HTERT RPE-1 (cell line): ENCODE measurements around the gene HDAC3.
"Not testable (repeated sequence)": the region's sequence is repeated elsewhere in the genome, so short reads cannot be mapped to it uniquely, and the experiment has no call there.

ENCODE experiments used
- in situ Hi-C: fragments of 300-500 bp; cut with MboI; formaldehyde crosslinking; loops from 4 replicates; pipeline ENCODE4 v1.14.3; 2020; ENCODE audit warnings: low sequenced_read_pairs

HDAC3 gene

DNA sequence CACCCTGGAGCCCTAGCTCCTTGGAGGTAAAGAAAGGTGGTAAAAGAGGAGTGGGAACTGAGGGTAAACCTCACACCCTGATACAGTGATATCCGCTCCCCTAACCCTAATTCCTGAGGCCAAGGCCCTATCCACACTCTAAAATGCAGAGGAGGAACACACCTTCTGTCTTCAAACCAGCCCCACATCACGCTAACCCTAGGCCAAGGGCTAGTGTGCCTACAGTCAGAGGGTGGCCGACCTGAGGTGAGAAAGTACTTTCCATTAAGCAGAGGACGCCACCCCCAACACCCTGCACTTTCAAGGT lies 590 bp downstream of the HDAC3 start:
- in situ Hi-C loops = no loop called here

DNA sequence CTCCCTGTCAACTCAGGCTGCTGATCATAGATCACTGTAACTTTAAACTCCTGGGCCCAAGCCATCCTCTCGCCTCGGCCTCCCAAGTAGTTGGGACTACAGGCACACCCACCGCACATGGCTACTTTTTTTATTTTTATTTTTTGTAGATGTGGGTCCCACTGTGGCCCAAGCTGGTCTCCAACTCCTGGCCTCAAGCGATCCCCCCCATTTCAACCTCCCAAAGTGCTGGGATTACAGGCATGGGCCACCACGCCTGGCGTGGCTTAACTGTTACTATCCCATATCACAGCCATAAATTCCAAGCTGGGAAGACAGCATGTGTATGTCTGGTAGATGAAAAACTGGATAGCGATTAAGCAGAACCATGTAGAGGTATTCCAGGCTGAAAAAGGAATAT lies 1.0 kb downstream of the HDAC3 start:
- in situ Hi-C loops = no loop called here

DNA sequence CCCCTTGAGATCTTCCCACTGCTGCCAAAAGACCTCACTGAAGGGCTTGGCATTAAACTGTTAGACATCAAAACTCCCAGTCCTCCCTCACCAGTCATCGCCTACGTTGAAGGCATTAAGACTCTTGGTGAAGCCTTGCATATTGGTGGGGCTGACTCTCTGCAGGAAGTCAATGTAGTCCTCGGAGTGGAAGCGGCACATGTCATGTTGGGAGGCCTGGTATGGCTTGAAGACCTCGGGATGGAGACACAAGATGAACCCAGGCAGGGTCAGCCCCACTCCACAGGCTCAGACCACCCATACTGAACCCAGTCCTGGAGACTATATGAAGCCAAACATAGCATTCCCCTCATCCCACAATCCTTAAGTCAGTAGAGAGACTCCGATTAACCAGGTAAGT lies 1.9 kb downstream of the HDAC3 start:
- in situ Hi-C loops = no loop called here

GRCh38 chr5:141633871-141634561 lies 2.6 kb downstream of the HDAC3 start:
- in situ Hi-C loops = no loop called here

GRCh38 chr5:141632650-141633049 lies 4.0 kb downstream of the HDAC3 start:
- in situ Hi-C loops = no loop called here

DNA sequence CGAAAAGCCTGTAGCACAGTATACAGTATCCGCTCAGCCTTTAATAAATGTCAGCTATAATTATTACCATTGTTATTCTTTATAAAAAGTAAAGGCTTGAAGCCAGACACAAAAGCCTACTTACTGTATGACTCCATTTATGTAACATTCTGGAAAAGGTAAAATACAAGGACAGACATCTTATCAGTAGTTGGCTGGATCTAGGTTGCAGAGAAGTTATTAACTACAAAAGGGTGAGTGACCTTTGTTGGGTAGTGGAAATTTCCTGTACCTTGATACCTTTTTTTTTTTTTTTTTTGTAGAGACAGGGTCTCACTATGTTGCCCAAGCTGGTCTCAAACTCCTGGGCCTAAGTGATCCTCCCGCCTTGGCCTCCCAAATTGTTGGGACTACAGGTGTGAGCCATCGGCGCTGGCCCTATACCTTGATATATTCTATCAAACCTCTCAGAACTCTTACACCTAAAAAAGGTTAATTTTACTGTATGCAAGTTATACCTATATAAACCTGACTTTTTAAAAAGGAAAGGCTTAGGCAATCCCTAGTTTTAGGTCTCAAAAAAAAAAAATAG lies 6.0 kb downstream of the HDAC3 start:
- in situ Hi-C loops = no loop called here

DNA sequence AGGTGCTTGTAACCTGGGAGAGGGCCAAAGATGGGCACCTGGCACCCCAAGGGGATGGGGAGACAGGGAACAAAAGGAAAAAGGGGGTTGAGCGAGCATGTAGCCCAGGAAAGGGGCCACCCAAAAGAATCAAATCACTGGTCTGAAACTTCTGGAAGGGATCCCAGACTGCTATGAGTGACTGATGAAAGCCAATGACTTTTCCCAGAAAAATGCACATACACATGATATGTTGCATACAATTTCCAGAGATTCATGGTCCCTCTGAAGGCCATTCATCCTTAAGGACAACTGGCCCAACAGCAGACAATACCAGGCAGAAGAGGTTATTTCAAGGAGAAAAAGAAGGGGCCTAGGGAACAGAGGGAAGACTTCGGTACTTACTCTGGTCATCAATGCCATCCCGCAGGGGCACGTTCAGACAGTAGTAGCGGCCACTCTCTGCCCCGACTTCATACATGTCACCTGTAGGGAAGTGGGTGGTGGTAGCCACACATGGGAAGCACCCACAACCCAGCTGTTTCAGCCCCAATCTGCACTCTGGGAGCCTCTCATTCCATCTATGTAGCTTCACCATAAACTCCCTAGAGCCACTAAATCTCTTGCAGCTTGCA lies 8.4 kb downstream of the HDAC3 start:
- in situ Hi-C loops = no loop called here

DNA sequence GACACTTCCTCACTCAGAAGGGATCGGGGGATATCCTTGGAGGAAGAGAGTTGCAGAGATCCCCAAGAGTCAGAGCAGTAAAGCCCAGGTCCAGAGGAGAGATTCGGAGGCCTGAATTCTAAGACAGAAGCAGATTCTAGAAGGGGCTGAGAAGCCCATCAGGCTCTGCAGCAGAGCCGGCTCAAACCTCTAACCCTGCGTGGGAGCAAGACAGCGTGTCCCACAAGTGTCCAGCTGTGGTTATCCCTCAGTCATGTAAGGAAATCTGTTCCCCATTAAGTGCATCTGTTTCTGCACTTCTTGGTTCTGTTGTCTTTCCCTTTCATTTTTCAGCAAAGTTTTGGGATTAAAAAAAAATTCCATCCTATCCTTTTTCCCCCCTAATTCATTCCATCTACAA lies 13.0 kb downstream of the HDAC3 start:
- in situ Hi-C loops = no loop called here

DNA sequence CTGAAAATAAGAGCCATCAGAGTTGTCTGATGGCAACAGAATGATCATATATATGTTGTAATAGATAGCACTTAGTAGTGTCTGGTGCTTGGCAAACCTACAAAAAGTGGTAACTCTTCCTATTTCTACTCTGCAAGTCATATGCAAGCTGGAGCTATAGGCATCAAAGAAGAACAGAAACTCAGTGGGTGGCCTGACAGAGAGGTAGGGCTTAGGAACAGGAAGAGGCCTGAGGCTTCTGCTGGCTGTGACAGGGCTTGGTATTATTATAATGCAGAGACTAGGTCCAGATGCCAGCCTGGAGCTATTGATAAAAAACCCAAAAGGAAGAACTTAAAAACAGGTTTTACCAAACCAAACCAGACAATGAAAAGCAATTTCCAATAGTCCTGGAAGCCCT lies 13.5 kb downstream of the HDAC3 start:
- in situ Hi-C loops = no loop called here

- in situ Hi-C loops = no loop called here
Measured at GRCh38 chr5:141618804-141619554, 17.7 kb downstream of the HDAC3 start, which contains the start of gene DIAPH1. Gene DIAPH1 (minus strand): TSS chr5:141619000. CDS start chr5:141618914, 86 bp downstream.

DNA sequence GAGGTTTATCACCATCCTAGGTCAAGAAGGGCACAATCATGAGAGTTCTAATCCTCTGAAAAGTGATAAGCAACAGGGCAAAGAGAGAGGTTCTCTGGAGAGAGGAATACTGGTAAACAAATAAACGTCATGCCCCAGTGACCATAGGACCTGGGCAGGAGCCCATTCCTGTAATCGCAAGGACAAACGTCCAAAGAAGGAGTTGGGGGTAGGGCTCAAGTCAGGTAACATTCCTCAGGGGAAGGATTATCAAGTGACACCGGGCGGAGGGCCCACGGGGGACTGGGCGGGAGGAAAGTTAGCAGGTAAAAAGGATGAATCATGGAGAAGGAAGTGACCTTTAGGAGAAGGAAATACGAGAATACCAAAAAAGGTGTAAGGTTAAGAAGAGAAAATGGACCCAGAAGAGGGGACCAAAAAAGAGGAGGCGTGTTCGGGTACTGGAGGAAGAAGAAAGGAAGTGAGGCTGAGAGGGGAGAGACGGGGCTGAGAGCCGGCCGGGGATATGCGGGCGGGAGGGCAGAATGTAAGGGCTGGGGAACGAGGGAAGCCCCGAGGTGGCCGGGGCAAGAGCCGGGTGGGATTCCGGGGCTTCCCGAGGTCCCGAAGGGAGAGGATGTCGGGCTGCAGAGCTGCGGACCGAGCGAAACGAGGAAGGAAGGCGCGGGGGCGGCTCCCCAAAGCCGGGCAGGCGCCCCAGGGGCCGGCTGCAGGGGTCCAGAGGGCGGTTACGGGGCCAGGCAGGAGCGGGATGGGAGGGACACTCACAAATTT lies 18.4 kb downstream of the HDAC3 start:
- in situ Hi-C loops = no loop called here

DNA sequence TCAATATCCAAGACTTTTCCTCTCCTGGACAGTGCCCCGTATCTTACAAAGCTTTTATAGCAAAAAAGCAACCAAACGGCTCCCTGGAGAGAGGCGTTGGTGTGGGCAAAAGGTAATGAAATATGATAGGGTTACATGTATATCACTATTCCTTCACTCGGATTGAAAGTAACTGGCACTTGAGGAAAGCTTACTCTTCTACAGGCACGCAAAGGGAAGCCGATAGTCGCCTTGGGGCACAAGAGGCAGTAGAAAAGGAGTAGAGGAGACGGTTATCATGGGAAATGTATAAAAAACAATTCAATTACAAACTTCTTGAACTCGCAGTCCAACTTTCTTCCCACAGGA lies 19.0 kb downstream of the HDAC3 start:
- in situ Hi-C loops = no loop called here

GRCh38 chr5:141617128-141617527 lies 19.5 kb downstream of the HDAC3 start:
- in situ Hi-C loops = no loop called here

DNA sequence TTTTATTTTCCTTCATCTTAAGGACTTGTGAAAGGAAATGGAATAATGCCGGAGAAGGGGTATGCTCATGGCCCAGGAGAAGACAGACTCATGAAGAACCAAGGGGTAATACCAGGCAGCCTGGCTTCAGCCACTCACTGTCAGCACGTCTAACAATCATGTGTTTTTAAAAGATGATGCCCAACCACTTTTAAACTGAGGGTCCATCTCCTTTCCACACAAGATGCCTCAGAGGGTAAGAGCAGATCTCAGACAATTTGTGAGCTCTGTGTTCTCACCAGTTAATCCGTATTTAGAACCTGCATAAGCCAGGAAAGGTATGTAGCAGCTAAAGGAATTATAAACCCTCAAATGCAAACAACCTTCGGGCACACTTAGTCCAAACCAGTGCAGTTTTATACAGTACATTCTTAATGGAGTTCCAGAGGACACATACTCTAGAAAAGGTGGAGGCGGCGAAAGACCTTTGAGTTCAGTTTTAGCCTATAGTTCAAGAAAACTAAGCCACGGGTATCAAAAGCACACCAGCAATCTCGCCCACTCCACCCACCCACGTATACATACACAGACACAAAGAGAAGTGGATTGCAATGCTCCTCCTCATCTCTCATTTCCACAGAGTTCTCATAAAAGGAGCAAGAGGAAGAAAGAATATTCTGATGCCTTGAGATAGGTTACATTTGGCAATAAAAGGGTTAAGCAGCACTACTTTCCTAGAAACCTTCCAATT lies 20.5 kb downstream of the HDAC3 start:
- in situ Hi-C loops = no loop called here

DNA sequence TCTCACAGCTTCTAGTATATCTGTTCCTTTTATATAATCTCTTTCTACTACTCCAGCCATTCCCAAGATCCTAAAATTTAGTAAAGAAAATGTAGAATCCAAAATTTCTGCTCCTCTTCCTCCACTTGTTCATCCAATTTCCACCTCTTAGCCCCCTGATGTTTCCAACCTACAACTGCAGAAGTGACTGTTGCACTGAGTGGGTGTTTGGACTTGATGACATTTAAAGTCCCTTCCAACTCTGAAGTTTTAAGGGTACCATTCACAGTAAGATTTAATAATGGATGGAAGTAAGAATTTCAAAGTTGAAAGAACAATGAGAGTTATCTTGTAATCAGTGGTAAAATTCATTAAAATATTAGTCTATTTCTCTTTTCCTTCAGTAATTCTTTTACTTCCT lies 23.3 kb downstream of the HDAC3 start:
- in situ Hi-C loops = no loop called here

GRCh38 chr5:141611289-141611688 lies 25.4 kb downstream of the HDAC3 start:
- in situ Hi-C loops = no loop called here

GRCh38 chr5:141609921-141610320 lies 26.7 kb downstream of the HDAC3 start:
- in situ Hi-C loops = not testable (repeated sequence)

GRCh38 chr5:141609044-141609443 lies 27.6 kb downstream of the HDAC3 start:
- in situ Hi-C loops = no loop called here

- in situ Hi-C loops = no loop called here
Measured at GRCh38 chr5:141608557-141608956, 28.1 kb downstream of the HDAC3 start.

DNA sequence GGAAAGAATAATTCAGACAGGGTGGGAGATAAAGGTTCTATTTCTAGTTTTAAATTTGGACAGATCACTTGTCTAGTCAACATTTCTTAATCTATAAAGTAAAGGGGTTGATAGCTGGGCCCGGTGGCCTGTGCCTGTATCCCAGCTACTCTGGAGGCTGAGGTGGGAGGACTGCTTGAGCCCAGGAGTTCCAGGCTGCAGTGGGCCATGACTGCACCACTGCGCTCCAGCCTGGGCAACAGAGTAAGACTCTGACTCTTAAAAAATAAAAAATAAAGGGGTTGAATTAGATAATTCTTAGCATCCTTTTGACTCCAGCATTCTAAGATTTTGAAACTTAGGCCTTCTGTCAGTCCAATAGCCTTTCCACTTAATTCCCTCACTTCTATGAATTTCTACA lies 28.6 kb downstream of the HDAC3 start:
- in situ Hi-C loops = no loop called here
